Smooth muscle cell (in vitro differentiated cells): ENCODE results near the gene SNX19. TPM values are rescaled to one million over a fixed set of nuclear protein-coding genes. Genes with fewer than 3 reads are reported as not detected.

Experiments
- DNase-seq: peaks from one replicate; lab custom pipeline; 2025; ENCODE audit not compliant: unreplicated experiment; lab: John Stamatoyannopoulos, UW
- H2AFZ ChIP-seq: fragments of 200-600 bp; sonication (generic); 2 replicates; pipeline ENCODE4 v1.6.0; 2016; ENCODE audit warnings: antibody characterized with exemption, low read depth, mild to moderate bottlenecking
- H3F3A ChIP-seq: fragments of 200-600 bp; sonication (generic); 2 replicates; pipeline ENCODE4 v1.6.0; 2017; ENCODE audit warnings: antibody characterized with exemption, low read depth
- H3K27ac ChIP-seq: fragments of 200-600 bp; sonication (generic); 2 replicates; pipeline ENCODE4 v1.5.1; 2016; ENCODE audit warnings: low read depth, mild to moderate bottlenecking
- H3K27me3 ChIP-seq: fragments of 200-600 bp; sonication (generic); 2 replicates; pipeline ENCODE4 v1.6.1; 2016; ENCODE audit warnings: low read depth, mild to moderate bottlenecking
- H3K36me3 ChIP-seq: fragments of 200-600 bp; sonication (generic); 2 replicates; pipeline ENCODE4 v1.5.1; 2016; ENCODE audit warnings: low read depth
- H3K4me1 ChIP-seq: fragments of 200-600 bp; sonication (generic); 2 replicates; pipeline ENCODE4 v1.5.1; 2016; ENCODE audit warnings: low read depth
- H3K4me2 ChIP-seq: fragments of 200-600 bp; sonication (generic); 2 replicates; pipeline ENCODE4 v1.6.0; 2016; ENCODE audit warnings: mild to moderate bottlenecking
- H3K4me3 ChIP-seq: fragments of 200-600 bp; sonication (generic); 2 replicates; pipeline ENCODE4 v1.5.1; 2016; ENCODE audit warnings: mild to moderate bottlenecking
- H3K79me2 ChIP-seq: fragments of 200-600 bp; sonication (generic); 2 replicates; pipeline ENCODE4 v1.6.0; 2016; ENCODE audit warnings: low read depth, mild to moderate bottlenecking
- H3K9ac ChIP-seq: fragments of 200-600 bp; sonication (generic); 2 replicates; pipeline ENCODE4 v1.6.0; 2016; ENCODE audit warnings: low read depth
- H3K9me3 ChIP-seq: fragments of 200-600 bp; sonication (generic); replicated peaks from 2 replicates; pipeline ENCODE4 v1.5.1; 2016; ENCODE audit warnings: low read depth
- H4K20me1 ChIP-seq: fragments of 200-600 bp; sonication (generic); 2 replicates; pipeline ENCODE4 v1.6.0; 2016; ENCODE audit warnings: low read depth
- WGBS: methylation state at CpG from one replicate; pipeline ENCODE4 v1.1.7; 2016; ENCODE audit warnings: low lambda C conversion rate; 5-methylcytosine and 5-hydroxymethylcytosine counted together
- polyA plus RNA-seq: library from polyadenylated mRNA; unstranded; fragments of >200 nt; fragmentation: Nextera tagmentation; extraction: Ambion mirVana; gene quantifications from 2 replicates; pipeline ENCODE4 v1.2.1, GENCODE V29; 2016
- total RNA-seq: library from RNA; depleted of rRNA; stranded (reverse); fragments of >200 nt; gene quantifications from 2 replicates; pipeline ENCODE4 v1.2.3, GENCODE V29; 2014
- TF ChIP-seq, protein P1 (sequence below): fragments of 200-600 bp; sonication (generic); IDR thresholded peaks from 2 replicates; pipeline ENCODE4 v1.5.1; 2017; ENCODE audit warnings: borderline replicate concordance, mild to moderate bottlenecking, antibody characterized with exemption; ENCODE audit not compliant: insufficient read depth, poor library complexity, severe bottlenecking

Gene SNX19
- total and polyA plus RNA-seq, 2 experiments from 2014 or later = 15.1 to 59.5 TPM

DNA sequence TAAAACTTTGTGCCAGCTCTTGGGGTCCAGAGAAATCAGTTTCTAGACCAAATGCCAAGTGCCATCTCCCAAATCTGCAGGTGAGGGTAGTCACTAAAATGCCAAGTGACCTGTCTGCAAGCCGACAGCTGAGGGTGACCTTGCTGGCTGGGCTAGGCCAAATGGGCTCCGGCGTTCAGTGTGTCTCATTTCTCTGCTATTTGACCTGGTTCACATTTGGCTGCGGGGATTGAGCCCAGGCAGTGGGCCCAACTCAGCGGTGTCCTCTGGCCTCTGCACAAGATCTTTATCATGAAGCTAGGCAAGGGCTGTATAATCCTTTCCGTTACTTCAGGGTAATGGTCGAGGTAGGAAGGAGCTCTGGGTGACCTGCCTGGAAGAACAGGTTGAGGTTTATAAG, 87.5 kb downstream of the SNX19 start:
- H3K4me2 ChIP-seq = no peak overlapping the region
- 93% methylated on average over 7 of the region's 7 CpGs for WGBS
- H2AFZ ChIP-seq = no peak overlapping the region
- peaks cover 12% of the 10 kb centered on the region for H3K4me1 ChIP-seq
- H4K20me1 ChIP-seq = no peaks in the 10 kb centered on the region
- H3K79me2 ChIP-seq = no peaks in the 10 kb centered on the region
- no peaks in the 10 kb centered on the region for H3K36me3 ChIP-seq
- no peak overlapping the region for H3K9ac ChIP-seq
- no peak overlapping the region for H3K27ac ChIP-seq
- no peak for DNase-seq
- peaks cover 21% of the 10 kb centered on the region for H3F3A ChIP-seq
- no peaks in the 10 kb centered on the region for H3K27me3 ChIP-seq
- no peak overlapping the region for H3K4me3 ChIP-seq
- no peaks in the 10 kb centered on the region for H3K9me3 ChIP-seq
- TF ChIP-seq, protein P1, sequence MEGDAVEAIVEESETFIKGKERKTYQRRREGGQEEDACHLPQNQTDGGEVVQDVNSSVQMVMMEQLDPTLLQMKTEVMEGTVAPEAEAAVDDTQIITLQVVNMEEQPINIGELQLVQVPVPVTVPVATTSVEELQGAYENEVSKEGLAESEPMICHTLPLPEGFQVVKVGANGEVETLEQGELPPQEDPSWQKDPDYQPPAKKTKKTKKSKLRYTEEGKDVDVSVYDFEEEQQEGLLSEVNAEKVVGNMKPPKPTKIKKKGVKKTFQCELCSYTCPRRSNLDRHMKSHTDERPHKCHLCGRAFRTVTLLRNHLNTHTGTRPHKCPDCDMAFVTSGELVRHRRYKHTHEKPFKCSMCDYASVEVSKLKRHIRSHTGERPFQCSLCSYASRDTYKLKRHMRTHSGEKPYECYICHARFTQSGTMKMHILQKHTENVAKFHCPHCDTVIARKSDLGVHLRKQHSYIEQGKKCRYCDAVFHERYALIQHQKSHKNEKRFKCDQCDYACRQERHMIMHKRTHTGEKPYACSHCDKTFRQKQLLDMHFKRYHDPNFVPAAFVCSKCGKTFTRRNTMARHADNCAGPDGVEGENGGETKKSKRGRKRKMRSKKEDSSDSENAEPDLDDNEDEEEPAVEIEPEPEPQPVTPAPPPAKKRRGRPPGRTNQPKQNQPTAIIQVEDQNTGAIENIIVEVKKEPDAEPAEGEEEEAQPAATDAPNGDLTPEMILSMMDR = no peak

DNA sequence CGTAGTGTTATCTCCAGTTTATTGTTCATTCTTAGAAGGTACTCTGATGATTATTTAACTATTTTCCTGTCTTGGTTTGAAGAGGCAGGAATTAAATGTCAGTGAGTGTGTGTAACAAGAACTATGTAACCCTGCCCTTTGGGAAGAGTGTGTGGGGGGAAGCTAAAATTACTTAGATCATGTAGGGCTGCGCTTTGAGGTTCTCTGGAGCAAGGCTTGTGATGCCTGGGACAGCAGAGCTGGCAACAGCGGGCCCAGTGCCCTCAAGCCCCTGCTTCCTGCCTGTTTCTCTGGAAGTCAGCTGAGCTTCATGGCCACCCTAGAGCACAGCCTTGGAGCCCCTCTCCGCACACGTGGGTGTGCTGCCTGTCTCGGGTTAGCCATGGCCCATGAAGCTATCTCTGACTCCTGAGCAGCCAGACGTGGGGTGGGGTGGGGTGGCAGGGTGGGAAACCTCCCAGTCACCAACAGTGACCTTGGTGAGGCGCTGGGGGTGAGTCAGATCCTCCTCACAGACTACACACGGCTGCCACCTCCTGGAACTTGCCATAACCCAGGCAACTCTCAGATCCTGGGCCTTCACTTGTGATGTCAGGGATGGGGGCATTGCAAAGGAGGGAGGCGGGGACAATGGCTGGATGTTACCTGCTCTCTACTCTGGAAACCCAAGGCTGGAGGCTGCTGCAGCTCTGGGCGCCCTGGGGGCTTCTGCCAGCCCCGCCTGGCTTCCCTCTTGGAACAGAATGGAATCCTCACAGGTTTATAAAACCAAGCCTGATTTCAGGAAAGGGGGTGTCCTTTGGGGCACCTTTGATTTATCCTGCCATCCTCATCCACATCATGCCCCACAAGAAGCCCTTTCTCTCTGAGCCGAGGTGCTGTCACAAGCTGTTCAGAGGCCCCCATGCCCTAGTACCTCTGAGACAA, 88.6 kb downstream of the SNX19 start:
- peak overlapping the region; percentile 77 for H3K27ac ChIP-seq
- no peaks in the 10 kb centered on the region for H4K20me1 ChIP-seq
- peaks cover 18% of the 10 kb centered on the region for H3F3A ChIP-seq
- H2AFZ ChIP-seq = peak overlapping the region; percentile 84
- no peaks in the 10 kb centered on the region for H3K79me2 ChIP-seq
- WGBS = 27% methylated on average over 13 of the region's 13 CpGs
- no peaks in the 10 kb centered on the region for H3K36me3 ChIP-seq
- peak overlapping the region; percentile 54 for H3K4me2 ChIP-seq
- TF ChIP-seq, protein P1 = peak; percentile 69
- H3K4me1 ChIP-seq = peaks cover 12% of the 10 kb centered on the region
- peak; percentile 32 for DNase-seq
- no peak overlapping the region for H3K9ac ChIP-seq
- no peaks in the 10 kb centered on the region for H3K9me3 ChIP-seq
- no peaks in the 10 kb centered on the region for H3K27me3 ChIP-seq
- H3K4me3 ChIP-seq = no peak overlapping the region

GRCh38 chr11:130826572-130826971, 89.7 kb downstream of the SNX19 start:
- Histone ChIP-seq H2AFZ (no peak overlapping the region), H3F3A (peaks cover 11% of the 10 kb centered on the region), H3K4me3 (no peak overlapping the region), H3K9ac (no peak overlapping the region), H3K79me2 (no peaks in the 10 kb centered on the region), H3K27me3 (no peaks in the 10 kb centered on the region), H3K36me3 (no peaks in the 10 kb centered on the region), H3K9me3 (no peaks in the 10 kb centered on the region), H3K4me1 (peaks cover 12% of the 10 kb centered on the region), H4K20me1 (no peaks in the 10 kb centered on the region), H3K4me2 (no peak overlapping the region), H3K27ac (no peak overlapping the region)
- DNase-seq = no peak
- TF ChIP-seq, protein P1 = no peak
- 66% methylated on average over 9 of the region's 9 CpGs for WGBS
